ENCODE results near the gene SLC40A1. TPM values are rescaled to one million over a fixed set of nuclear protein-coding genes. Genes with fewer than 3 reads are reported as not detected.

The SLC40A1 gene
- total RNA-seq, 1 experiment from 2014 or later, result not detected

DNA sequence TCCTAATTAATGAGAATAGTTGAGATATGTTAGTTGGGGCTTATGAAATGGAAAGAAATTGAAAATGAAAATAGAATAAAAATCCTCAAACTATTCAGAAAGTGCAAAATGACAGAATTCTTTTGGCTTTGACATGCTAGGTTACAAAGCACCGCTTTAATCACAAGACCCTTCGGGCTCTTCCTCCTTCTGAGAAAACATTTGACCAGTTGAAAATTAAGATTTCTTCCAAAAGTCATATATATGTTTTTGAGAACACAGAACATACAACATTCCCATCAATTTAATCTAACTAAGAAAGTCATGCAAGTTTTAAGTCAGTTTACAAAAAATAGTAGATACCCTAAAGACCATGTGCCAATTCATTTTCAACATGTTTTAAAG, 2.2 kb upstream of the SLC40A1 start:
- no peak for TF ChIP-seq CTCF (conservative IDR thresholded peaks at IDR 0.05)
- no peak overlapping the region for H2AK5ac ChIP-seq (ENCODE audit: insufficient read length, low read length)
- no peak overlapping the region for H4K5ac ChIP-seq (ENCODE audit: insufficient read length, low read depth, low read length)
- H4K91ac ChIP-seq (ENCODE audit: insufficient read length, low read depth, low read length), result no peak overlapping the region
- H3K4me2 ChIP-seq (ENCODE audit: insufficient read depth, insufficient read length, low read length), result no peak overlapping the region
- no peak overlapping the region for H2BK20ac ChIP-seq (ENCODE audit: low read depth, low read length, poor library complexity, severe bottlenecking)
- no peak overlapping the region for H2BK12ac ChIP-seq (ENCODE audit: insufficient read length, low read depth, low read length)
- H3K23me2 ChIP-seq (ENCODE audit: insufficient read length, low read depth, low read length, poor library complexity, severe bottlenecking), result no peaks in the 10 kb centered on the region
- no peak overlapping the region for H3K14ac ChIP-seq (ENCODE audit: insufficient read depth, low read length)
- Mint-ChIP-seq H3K9me3 (no peaks in the 10 kb centered on the region; a peak in 2 of 5 replicates), H3K36me3 (ENCODE audit: insufficient read depth in 1 of 3, low read depth in 3 of 3) (no peaks in the 10 kb centered on the region), H3K4me3 (no peak overlapping the region), H3K27ac (no peak overlapping the region), H3K27me3 (ENCODE audit: low read depth) (peaks cover 94% of the 10 kb centered on the region), H3K4me1 (peaks cover 18 to 20% of the 10 kb centered on the region in 2 experiments)
- H3K9ac ChIP-seq (ENCODE audit: extremely low read depth, insufficient read length, low read length), result no peak overlapping the region
- no peaks in the 10 kb centered on the region for H3K9me3 ChIP-seq (ENCODE audit: control insufficient read depth, low read depth, low read length)
- H2BK120ac ChIP-seq (ENCODE audit: low read depth, low read length, poor library complexity, severe bottlenecking), result no peak overlapping the region
- no peak overlapping the region for H3K4ac ChIP-seq (ENCODE audit: low read depth, low read length)
- no peak overlapping the region for H3T11ph ChIP-seq (ENCODE audit: low read length)
- H3K27ac ChIP-seq (ENCODE audit: insufficient read length, low read depth, low read length), result no peak overlapping the region
- H4K8ac ChIP-seq (replicated peaks; ENCODE audit: insufficient read length, low read depth, low read length), result no peak overlapping the region
- no peaks in the 10 kb centered on the region for H3K79me2 ChIP-seq (ENCODE audit: insufficient read depth, low read length)
- no peak overlapping the region for H3K18ac ChIP-seq (ENCODE audit: insufficient read length, low read depth, low read length)
- H3K79me1 ChIP-seq (ENCODE audit: insufficient read depth, low read depth, low read length, poor library complexity, severe bottlenecking), result no peaks in the 10 kb centered on the region
- WGBS (ENCODE audit: extremely low coverage, insufficient read length, low lambda C conversion rate), result no CpG with 5 or more reads among the region's 2 CpGs
- H3K27me3 ChIP-seq (ENCODE audit: insufficient read depth, low read length), result peaks cover 55% of the 10 kb centered on the region
- H2BK15ac ChIP-seq (ENCODE audit: low read depth, low read length), result no peak overlapping the region
- DNase-seq, result no peak
- no peaks in the 10 kb centered on the region for H4K20me1 ChIP-seq (ENCODE audit: control insufficient read depth, insufficient read depth, insufficient read length)
- no peak overlapping the region for H2AFZ ChIP-seq (ENCODE audit: low read length)
- H3K4me1 ChIP-seq (ENCODE audit: insufficient read depth, low read length), result no peaks in the 10 kb centered on the region
- no peak overlapping the region for H3K23ac ChIP-seq (ENCODE audit: insufficient read length, low read depth, low read length)
- no peak overlapping the region for H3K56ac ChIP-seq (ENCODE audit: insufficient read length, low read depth, low read length)
- H2BK5ac ChIP-seq (ENCODE audit: insufficient read length, low read length), result no peak overlapping the region
